PFSK-1 (cell line): Measurements from ENCODE around the gene SAMD11.

ENCODE experiments used
- POLR2AphosphoS5 ChIP-seq: IDR thresholded peaks from 2 replicates; pipeline ENCODE4 v1.6.1; 2012; ENCODE audit warnings: low read depth, mild to moderate bottlenecking, control low read depth, low read length, moderate library complexity
- SIN3A ChIP-seq: IDR thresholded peaks from 2 replicates; pipeline ENCODE4 v1.6.1; 2012; ENCODE audit warnings: mild to moderate bottlenecking, low read length, moderate library complexity, borderline replicate concordance; ENCODE audit not compliant: insufficient read depth
- TAF1 ChIP-seq: IDR thresholded peaks from 2 replicates; pipeline ENCODE4 v1.6.1; 2012; ENCODE audit warnings: low read length, control low read depth, borderline replicate concordance; ENCODE audit not compliant: insufficient read depth
- TF ChIP-seq, protein P1 (sequence below), 2 experiments: IDR thresholded peaks; 2 replicates each; pipeline versions ENCODE4 v1.6.1 to v1.8.0; 2011 to 2012; ENCODE audit warnings: low read depth in 2 of 2, low read length in 2 of 2, control low read depth in 1 of 2, inconsistent platforms in 1 of 2, mild to moderate bottlenecking in 1 of 2, moderate library complexity in 1 of 2; ENCODE audit not compliant: insufficient read depth in 1 of 2

- TF ChIP-seq TAF1 (no peak), SIN3A (no peak), POLR2AphosphoS5 (0 out of 2 replicates have a peak, but pooled peaks have one; percentile 10)
- TF ChIP-seq, protein P1, sequence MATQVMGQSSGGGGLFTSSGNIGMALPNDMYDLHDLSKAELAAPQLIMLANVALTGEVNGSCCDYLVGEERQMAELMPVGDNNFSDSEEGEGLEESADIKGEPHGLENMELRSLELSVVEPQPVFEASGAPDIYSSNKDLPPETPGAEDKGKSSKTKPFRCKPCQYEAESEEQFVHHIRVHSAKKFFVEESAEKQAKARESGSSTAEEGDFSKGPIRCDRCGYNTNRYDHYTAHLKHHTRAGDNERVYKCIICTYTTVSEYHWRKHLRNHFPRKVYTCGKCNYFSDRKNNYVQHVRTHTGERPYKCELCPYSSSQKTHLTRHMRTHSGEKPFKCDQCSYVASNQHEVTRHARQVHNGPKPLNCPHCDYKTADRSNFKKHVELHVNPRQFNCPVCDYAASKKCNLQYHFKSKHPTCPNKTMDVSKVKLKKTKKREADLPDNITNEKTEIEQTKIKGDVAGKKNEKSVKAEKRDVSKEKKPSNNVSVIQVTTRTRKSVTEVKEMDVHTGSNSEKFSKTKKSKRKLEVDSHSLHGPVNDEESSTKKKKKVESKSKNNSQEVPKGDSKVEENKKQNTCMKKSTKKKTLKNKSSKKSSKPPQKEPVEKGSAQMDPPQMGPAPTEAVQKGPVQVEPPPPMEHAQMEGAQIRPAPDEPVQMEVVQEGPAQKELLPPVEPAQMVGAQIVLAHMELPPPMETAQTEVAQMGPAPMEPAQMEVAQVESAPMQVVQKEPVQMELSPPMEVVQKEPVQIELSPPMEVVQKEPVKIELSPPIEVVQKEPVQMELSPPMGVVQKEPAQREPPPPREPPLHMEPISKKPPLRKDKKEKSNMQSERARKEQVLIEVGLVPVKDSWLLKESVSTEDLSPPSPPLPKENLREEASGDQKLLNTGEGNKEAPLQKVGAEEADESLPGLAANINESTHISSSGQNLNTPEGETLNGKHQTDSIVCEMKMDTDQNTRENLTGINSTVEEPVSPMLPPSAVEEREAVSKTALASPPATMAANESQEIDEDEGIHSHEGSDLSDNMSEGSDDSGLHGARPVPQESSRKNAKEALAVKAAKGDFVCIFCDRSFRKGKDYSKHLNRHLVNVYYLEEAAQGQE (IDR thresholded peaks at IDR 0.05; ENCODE audit: insufficient read depth in 1 of 2, low read depth in 2 of 2, low read length in 2 of 2) = no peak
Measured at GRCh38 chr1:917076-917459, 6.7 kb upstream of the SAMD11 start.
